Measurements from ENCODE around the gene NFASC. TPM values are rescaled to one million over a fixed set of nuclear protein-coding genes. Genes with fewer than 3 reads are reported as not detected.

The NFASC gene
- total RNA-seq, 1 donor from 2014 or later = 29.6 TPM

DNA sequence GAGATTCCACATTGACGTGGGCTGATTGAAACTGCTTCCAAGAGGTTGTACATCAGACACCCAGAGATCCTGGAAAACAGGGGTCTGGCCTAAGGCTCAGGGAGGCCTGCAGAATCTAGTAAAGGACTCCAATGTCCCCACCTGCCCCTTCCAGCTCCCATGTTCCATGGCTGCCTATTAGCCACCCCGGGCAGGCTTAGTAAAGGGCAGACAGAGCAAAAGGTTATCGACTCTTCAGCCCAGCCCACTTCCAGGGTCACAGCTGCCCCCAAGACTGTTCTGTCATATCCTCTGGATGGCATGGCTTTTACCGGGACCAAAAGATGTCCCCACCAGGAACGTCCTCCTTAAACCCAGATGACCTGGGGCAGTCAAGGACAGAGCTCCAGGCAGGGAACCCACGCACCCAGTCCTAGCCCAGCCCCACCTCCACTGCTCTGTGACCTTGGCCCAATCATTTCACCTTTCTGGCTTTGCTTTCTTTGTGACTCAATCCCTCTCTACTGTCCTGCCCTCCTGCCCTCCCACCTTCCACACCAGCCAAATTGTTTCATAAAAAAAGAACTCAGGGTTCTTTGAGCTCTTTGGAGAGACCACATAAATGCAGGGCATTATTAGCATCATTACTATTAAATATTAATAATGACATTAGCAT is 167.6 kb downstream of the NFASC start:
- TF ChIP-seq, protein P1, sequence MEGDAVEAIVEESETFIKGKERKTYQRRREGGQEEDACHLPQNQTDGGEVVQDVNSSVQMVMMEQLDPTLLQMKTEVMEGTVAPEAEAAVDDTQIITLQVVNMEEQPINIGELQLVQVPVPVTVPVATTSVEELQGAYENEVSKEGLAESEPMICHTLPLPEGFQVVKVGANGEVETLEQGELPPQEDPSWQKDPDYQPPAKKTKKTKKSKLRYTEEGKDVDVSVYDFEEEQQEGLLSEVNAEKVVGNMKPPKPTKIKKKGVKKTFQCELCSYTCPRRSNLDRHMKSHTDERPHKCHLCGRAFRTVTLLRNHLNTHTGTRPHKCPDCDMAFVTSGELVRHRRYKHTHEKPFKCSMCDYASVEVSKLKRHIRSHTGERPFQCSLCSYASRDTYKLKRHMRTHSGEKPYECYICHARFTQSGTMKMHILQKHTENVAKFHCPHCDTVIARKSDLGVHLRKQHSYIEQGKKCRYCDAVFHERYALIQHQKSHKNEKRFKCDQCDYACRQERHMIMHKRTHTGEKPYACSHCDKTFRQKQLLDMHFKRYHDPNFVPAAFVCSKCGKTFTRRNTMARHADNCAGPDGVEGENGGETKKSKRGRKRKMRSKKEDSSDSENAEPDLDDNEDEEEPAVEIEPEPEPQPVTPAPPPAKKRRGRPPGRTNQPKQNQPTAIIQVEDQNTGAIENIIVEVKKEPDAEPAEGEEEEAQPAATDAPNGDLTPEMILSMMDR (IDR thresholded peaks at IDR 0.05; ENCODE audit: insufficient read depth, low read depth, low read length) = no peak
- TF ChIP-seq EZH2 (IDR thresholded peaks at IDR 0.05; ENCODE audit: insufficient read depth, low read length) = no peak
- Histone ChIP-seq H3K9ac (ENCODE audit: low read length) (no peak overlapping the region), H3K4me1 (ENCODE audit: insufficient read depth, low read length) (no peaks in the 10 kb centered on the region), H2AFZ (ENCODE audit: low read depth, low read length) (no peak overlapping the region), H4K20me1 (ENCODE audit: insufficient read depth, low read length) (no peaks in the 10 kb centered on the region), H3K79me2 (ENCODE audit: insufficient read depth, low read length) (no peaks in the 10 kb centered on the region), H3K9me3 (ENCODE audit: insufficient read depth, low read depth, low read length) (no peaks in the 10 kb centered on the region), H3K4me3 (ENCODE audit: insufficient read depth, low read depth, low read length) (no peak overlapping the region), H3K4me2 (ENCODE audit: low read length) (no peak overlapping the region), H3K27me3 (ENCODE audit: insufficient read depth, low read length) (peaks cover 48% of the 10 kb centered on the region), H3K36me3 (ENCODE audit: insufficient read depth, low read length) (no peaks in the 10 kb centered on the region), H3K27ac (ENCODE audit: low read depth, low read length) (no peak overlapping the region)
- Mint-ChIP-seq H3K4me1 (ENCODE audit: low read depth, unreplicated experiment) (no peaks in the 10 kb centered on the region), H3K36me3 (ENCODE audit: low read depth, unreplicated experiment) (peaks cover 5% of the 10 kb centered on the region), H3K9me3 (ENCODE audit: unreplicated experiment) (peaks cover 10% of the 10 kb centered on the region), H3K27me3 (ENCODE audit: low read depth, unreplicated experiment) (peaks cover 81% of the 10 kb centered on the region), H3K4me3 (ENCODE audit: unreplicated experiment) (no peak overlapping the region), H3K27ac (ENCODE audit: unreplicated experiment) (no peak overlapping the region)
- FAIRE-seq (no peak), DNase-seq (ENCODE audit: low read depth) (no peak)

DNA sequence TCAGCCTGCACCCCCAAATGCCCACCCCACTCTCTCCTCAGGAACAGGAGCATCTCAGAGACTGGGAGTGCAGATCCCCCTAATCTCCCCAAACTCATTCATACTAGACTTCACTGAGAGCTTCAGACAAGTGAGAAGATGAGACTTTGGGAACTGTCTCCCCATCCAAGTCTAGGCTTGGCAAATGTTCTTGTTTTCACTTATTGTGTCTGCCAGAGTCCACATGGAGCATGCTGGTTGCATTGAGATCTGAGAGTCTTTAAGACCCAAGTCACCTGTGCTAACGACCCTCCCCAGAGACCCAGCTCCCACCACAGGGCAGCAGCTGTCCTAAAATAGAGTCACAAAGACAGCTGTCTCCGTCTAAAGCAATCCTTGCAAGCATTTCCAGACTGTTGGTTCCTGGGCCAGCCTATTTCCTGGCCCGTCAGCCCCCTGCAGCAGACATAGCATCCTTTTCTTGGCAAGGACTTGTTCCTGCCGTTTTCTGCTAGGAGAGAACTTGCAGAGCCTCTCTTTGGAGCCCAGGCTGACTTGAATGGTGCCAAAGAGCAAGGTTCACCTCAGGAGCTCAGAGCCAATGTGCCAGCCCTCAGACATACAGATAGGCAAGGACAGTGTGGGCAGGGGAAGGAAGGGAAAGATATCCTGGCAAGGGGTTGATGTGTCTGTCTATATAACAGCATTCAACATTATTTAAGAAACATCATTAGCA is 170.5 kb downstream of the NFASC start:
- no peak overlapping the region for H3K4me2 ChIP-seq (ENCODE audit: low read length)
- H3K27me3 Mint-ChIP-seq (ENCODE audit: low read depth, unreplicated experiment) = peaks cover 81% of the 10 kb centered on the region
- no peak overlapping the region for H3K9ac ChIP-seq (ENCODE audit: low read length)
- no peak for FAIRE-seq
- no peaks in the 10 kb centered on the region for H3K79me2 ChIP-seq (ENCODE audit: insufficient read depth, low read length)
- no peak overlapping the region for H3K4me3 Mint-ChIP-seq (ENCODE audit: unreplicated experiment)
- H3K4me1 ChIP-seq (ENCODE audit: insufficient read depth, low read length) = no peaks in the 10 kb centered on the region
- H3K4me1 Mint-ChIP-seq (ENCODE audit: low read depth, unreplicated experiment) = no peaks in the 10 kb centered on the region
- no peak overlapping the region for H3K27ac Mint-ChIP-seq (ENCODE audit: unreplicated experiment)
- no peak for DNase-seq (ENCODE audit: low read depth)
- no peak overlapping the region for H2AFZ ChIP-seq (ENCODE audit: low read depth, low read length)
- H3K36me3 Mint-ChIP-seq (ENCODE audit: low read depth, unreplicated experiment) = peaks cover 5% of the 10 kb centered on the region
- no peaks in the 10 kb centered on the region for H3K36me3 ChIP-seq (ENCODE audit: insufficient read depth, low read length)
- no peak overlapping the region for H3K4me3 ChIP-seq (ENCODE audit: insufficient read depth, low read depth, low read length)
- peaks cover 9% of the 10 kb centered on the region for H3K9me3 Mint-ChIP-seq (ENCODE audit: unreplicated experiment)
- H3K9me3 ChIP-seq (ENCODE audit: insufficient read depth, low read depth, low read length) = no peaks in the 10 kb centered on the region
- H3K27ac ChIP-seq (ENCODE audit: low read depth, low read length) = no peak overlapping the region
- peaks cover 70% of the 10 kb centered on the region for H3K27me3 ChIP-seq (ENCODE audit: insufficient read depth, low read length)
- TF ChIP-seq, protein P1 (IDR thresholded peaks at IDR 0.05; ENCODE audit: insufficient read depth, low read depth, low read length) = no peak
- TF ChIP-seq EZH2 (IDR thresholded peaks at IDR 0.05; ENCODE audit: insufficient read depth, low read length) = no peak
- peaks cover 6% of the 10 kb centered on the region for H4K20me1 ChIP-seq (ENCODE audit: insufficient read depth, low read length)

All from astrocyte (in vitro differentiated cells and primary cell).